K562 (cell line): Measurements from ENCODE around the gene KCNB1. TPM values are rescaled to one million over a fixed set of nuclear protein-coding genes. Genes with fewer than 3 reads are reported as not detected.

Experiments used
- ATAC-seq: fragments of 200-7000 bp; cut with Tn5 transposase; 3 replicates; pipeline ENCODE4 v1.9.1; 2020; ENCODE audit warnings: moderate library complexity
- BruUV-seq: library from RNA; stranded (reverse); fragments of 400-500 nt; replicated peaks from 2 replicates; lab custom pipeline; 2021; lab: Mats Ljungman, UMichigan
- CTCF ChIA-PET: fragments of 300-600 bp; formaldehyde crosslinking; extraction: SDS; loops from one replicate; lab custom pipeline; 2021; ENCODE audit warnings: low intra/inter-chr PET ratio; lab: Yijun Ruan, JAX
- POLR2A ChIA-PET: fragments of 300-600, 350-650 bp; sonication (Branson Sonifier 250); formaldehyde crosslinking; extraction: SDS; loops from one replicate; lab custom pipeline; 2021; ENCODE audit warnings: antibody characterized with exemption, inconsistent platforms; lab: Yijun Ruan, JAX
- DNase-seq, 4 experiments: peaks; one replicate each; pipeline versions ENCODE4 v3.0.0 to v3.0.0-alpha.2; 2011 to 2018; ENCODE audit warnings: low spot score in 3 of 4, mixed read lengths in 3 of 4; ENCODE audit errors: extremely low read depth in 1 of 4
- FAIRE-seq: peaks from 2 replicates; lab custom pipeline; 2011; peaks lifted over from hg19 to GRCh38; lab: Jason Lieb, UNC
- H2AFZ ChIP-seq: 2 replicates; pipeline ENCODE4 v1.6.0; 2011; ENCODE audit warnings: low read depth, low read length, control low read depth, inconsistent platforms
- H3K27ac ChIP-seq: fragments of 200-600 bp; 3 replicates; pipeline ENCODE4 v1.8.0; 2011; ENCODE audit warnings: low read depth, mild to moderate bottlenecking, control low read depth, inconsistent platforms, low read length, moderate library complexity, mixed read lengths; ENCODE audit errors: extremely low read depth
- H3K27me3 ChIP-seq, 2 experiments: fragments of 300-600 bp in 1 of 2; 2 replicates in 1 of 2; 3 replicates in 1 of 2; pipeline versions ENCODE4 v1.6.0 to v1.8.0; 2011; ENCODE audit warnings: inconsistent platforms in 2 of 2, low read length in 2 of 2, mild to moderate bottlenecking in 1 of 2, mixed read lengths in 1 of 2, moderate library complexity in 1 of 2; ENCODE audit not compliant: control insufficient read depth in 2 of 2, insufficient read depth in 2 of 2
- H3K36me3 ChIP-seq: fragments of 300-600 bp; 3 replicates; pipeline ENCODE4 v1.8.0; 2011; ENCODE audit warnings: mild to moderate bottlenecking, low read length, inconsistent platforms; ENCODE audit not compliant: control insufficient read depth, insufficient read depth
- H3K4me1 ChIP-seq, 2 experiments: fragments of 200-600 bp in 1 of 2; replicated peaks in 1 of 2; 2 replicates in 1 of 2; 3 replicates in 1 of 2; pipeline versions ENCODE4 v1.5.1 to v1.8.0; 2011; ENCODE audit warnings: inconsistent platforms in 2 of 2, low read length in 2 of 2, mild to moderate bottlenecking in 1 of 2, mixed read lengths in 1 of 2, moderate library complexity in 1 of 2; ENCODE audit not compliant: control insufficient read depth in 2 of 2, insufficient read depth in 2 of 2
- H3K4me2 ChIP-seq: 2 replicates; pipeline ENCODE4 v1.6.1; 2011; ENCODE audit warnings: low read length, control low read depth, inconsistent platforms, mixed read lengths; ENCODE audit not compliant: insufficient read depth
- H3K4me3 ChIP-seq: fragments of 200-600 bp; sonication (generic), shearing (Covaris generic); 2 replicates; pipeline ENCODE4 v1.5.1; 2016; ENCODE audit warnings: control low read depth, inconsistent platforms
- H3K79me2 ChIP-seq: fragments of 200-600 bp; 3 replicates; pipeline ENCODE4 v1.8.0; 2011; ENCODE audit warnings: low read length, inconsistent platforms; ENCODE audit not compliant: control insufficient read depth, insufficient read depth
- H3K9ac ChIP-seq, 2 experiments: 2 replicates each; pipeline versions ENCODE4 v1.6.0 to v1.6.1; 2011; ENCODE audit warnings: low read depth in 2 of 2, low read length in 2 of 2, control low read depth in 1 of 2, inconsistent platforms in 1 of 2, mild to moderate bottlenecking in 1 of 2, mixed read lengths in 1 of 2; ENCODE audit not compliant: insufficient read depth in 1 of 2
- H3K9me1 ChIP-seq: one replicate; pipeline ENCODE4 v1.6.0; 2011; ENCODE audit warnings: inconsistent platforms, mild to moderate bottlenecking, low read length, moderate library complexity; ENCODE audit not compliant: control insufficient read depth, insufficient read depth
- H3K9me3 ChIP-seq: replicated peaks from 2 replicates; pipeline ENCODE4 v1.5.1; 2011; ENCODE audit warnings: low read depth, low read length, inconsistent platforms; ENCODE audit not compliant: control insufficient read depth, insufficient read depth
- H4K20me1 ChIP-seq: replicated peaks from 2 replicates; pipeline ENCODE4 v1.6.1; 2011; ENCODE audit warnings: low read length, inconsistent platforms, mixed read lengths; ENCODE audit not compliant: control insufficient read depth, insufficient read depth
- RBM25 ChIP-seq: fragments of 200-400 bp; formaldehyde crosslinking; IDR thresholded peaks from 2 replicates; pipeline ENCODE4 v1.6.1; 2018; ENCODE audit warnings: low read length, low read depth, moderate library complexity; ENCODE audit not compliant: severe bottlenecking
- RNF219 ChIP-seq: fragments of 250-450 bp; sonication (Bioruptor Pico); IDR thresholded peaks from 2 replicates; pipeline ENCODE4 v1.5.0; 2022; ENCODE audit warnings: mild to moderate bottlenecking
- WGBS: fragments of 100-300 bp; shearing (Covaris generic); methylation state at CpG from one replicate; pipeline ENCODE4 v1.1.6; 2016; ENCODE audit warnings: low coverage, mixed read lengths; ENCODE audit not compliant: insufficient coverage; ENCODE audit errors: missing lambda C conversion rate; 5-methylcytosine and 5-hydroxymethylcytosine counted together
- in situ Hi-C: fragments of 300-500 bp; cut with MboI; formaldehyde crosslinking; loops from 4 replicates; pipeline ENCODE4 v1.15.0; 2018; ENCODE audit warnings: inconsistent platforms, mixed read lengths
- intact Hi-C: fragments of 100-400 bp; cut with micrococcal nuclease; formaldehyde crosslinking; loops from 2 replicates; pipeline ENCODE4 v1.14.2; 2022
- polyA plus RNA-seq, 8 experiments: library from polyadenylated mRNA; depleted of rRNA in 4 of 8; stranded (reverse) in 5 of 8; unstranded in 3 of 8; fragments of >200 nt; fragmentation: Nextera tagmentation in 2 of 8; fragmentation: Illumina TruSeq in 1 of 8; extraction: Ambion mirVana in 2 of 8; extraction: Trizol in 1 of 8; gene quantifications; 2 replicates each; pipeline versions ENCODE4 v1.2.1 to v1.2.3, GENCODE V29; 2011 to 2014; ENCODE audit warnings: inconsistent platforms in 1 of 8, missing spikeins in 1 of 8
- total RNA-seq, 7 experiments: library from RNA; depleted of rRNA in 6 of 7; stranded (reverse); fragments of >200 nt in 6 of 7; fragmentation: Illumina TruSeq in 2 of 7; extraction: Trizol in 2 of 7; gene quantifications; 2 replicates each; pipeline versions ENCODE4 v1.2.1 to v1.2.3, GENCODE V29; 2011 to 2021; ENCODE audit warnings: low replicate concordance in 1 of 7

KCNB1 gene
- total and polyA plus RNA-seq, 9 of the 15 experiments (the other 6 are each of a cell fraction or from before 2014, with no cell fraction given), result 0.01 to 0.06 TPM; not detected in 7

- TF ChIP-seq RNF219 (no peak), RBM25 (peak; percentile 42)
- POLR2A ChIA-PET, result interaction anchor here (0.6 kb wide), 1 partner anchor 673 kb away, joined by 3 read pairs; no protein-coding TSS in a partner anchor
Observed at GRCh38 chr20:49336786-49337185, 145.7 kb downstream of the KCNB1 start.

More at GRCh38 chr20:49336786-49337185, 145.7 kb downstream of the KCNB1 start:
- H3K4me1 ChIP-seq, result peaks cover 0 to 4% of the 10 kb centered on the region in 2 experiments; a peak in 2 of 5 replicates
- no peaks in the 10 kb centered on the region for H3K9me3 ChIP-seq
- no peak overlapping the region for H3K4me3 ChIP-seq
- H3K79me2 ChIP-seq, result no peaks in the 10 kb centered on the region
- WGBS, result 0% methylated on average over 7 of the region's 7 CpGs
- 0 out of 2 replicates have a peak, but pooled peaks cover 5% of the 10 kb centered on the region for H4K20me1 ChIP-seq
- DNase-seq, result no peak
- H3K27ac ChIP-seq, result no peak overlapping the region
- H3K9ac ChIP-seq, result no peak overlapping the region
- BruUV-seq, result no TSS peak
- peaks cover 8 to 41% of the 10 kb centered on the region in 2 experiments for H3K27me3 ChIP-seq
- H2AFZ ChIP-seq, result no peak overlapping the region
- intact Hi-C loops, result no loop called here
- CTCF ChIA-PET, result interaction anchor here (1.5 kb wide), 1 partner anchor 172 kb away, joined by 6 read pairs; no protein-coding TSS in a partner anchor
- H3K36me3 ChIP-seq, result no peaks in the 10 kb centered on the region
- H3K4me2 ChIP-seq, result no peak overlapping the region
- in situ Hi-C loops, result loop anchor here (10.0 to 25.0 kb wide), 2 partner anchors 178 to 551 kb away; no protein-coding TSS in a partner anchor
- no peaks in the 10 kb centered on the region for H3K9me1 ChIP-seq
- ATAC-seq, result no peak
- no peak for FAIRE-seq
